ENCODE measurements around the gene SWSAP1.

The SWSAP1 gene

GRCh38 chr19:11416346-11417052 is 42.0 kb downstream of the SWSAP1 start:
- DNase-seq = no peak

GRCh38 chr19:11418094-11418548 is 43.7 kb downstream of the SWSAP1 start:
- DNase-seq = no peak

GRCh38 chr19:11418549-11419506 is 44.4 kb downstream of the SWSAP1 start, which contains the start of gene RGL3:
Gene RGL3 (minus strand): TSS chr19:11419314. CDS start chr19:11419278, 36 bp downstream.
- DNase-seq = peak; percentile 5

- DNase-seq = peak; percentile 2
Observed at GRCh38 chr19:11420429-11421370, 46.2 kb downstream of the SWSAP1 start.

GRCh38 chr19:11421371-11422098 is 47.1 kb downstream of the SWSAP1 start:
- DNase-seq = peak; percentile 52

GRCh38 chr19:11422163-11423065 is 47.9 kb downstream of the SWSAP1 start:
- DNase-seq = peak; percentile 83

GRCh38 chr19:11423164-11423790 is 48.8 kb downstream of the SWSAP1 start:
- DNase-seq = no peak

- no peak for DNase-seq
Observed at GRCh38 chr19:11423791-11424181, 49.3 kb downstream of the SWSAP1 start.
